IPS DF 6.9 (cell line): ENCODE results near the gene MEIKIN.
"Not testable (repeated sequence)": the region's sequence is repeated elsewhere in the genome, so short reads cannot be mapped to it uniquely, and the experiment has no call there.

Source experiments
- DNase-seq: peaks from one replicate; pipeline ENCODE4 v3.0.0-alpha.2; 2013; ENCODE audit warnings: low read depth, low spot score
- H3K27ac ChIP-seq: one replicate; pipeline ENCODE4 v1.5.1; 2013; ENCODE audit warnings: low read length, control low read depth
- H3K27me3 ChIP-seq: 2 replicates; pipeline ENCODE4 v1.6.1; 2013; ENCODE audit warnings: mild to moderate bottlenecking, low read length; ENCODE audit not compliant: control insufficient read depth, insufficient read depth
- H3K36me3 ChIP-seq: 2 replicates; pipeline ENCODE4 v1.6.1; 2013; ENCODE audit warnings: low read length; ENCODE audit not compliant: control insufficient read depth, insufficient read depth
- H3K4me1 ChIP-seq: 2 replicates; pipeline ENCODE4 v1.6.1; 2013; ENCODE audit warnings: low read length; ENCODE audit not compliant: control insufficient read depth, insufficient read depth
- H3K4me3 ChIP-seq: 2 replicates; pipeline ENCODE4 v1.5.1; 2013; ENCODE audit warnings: mild to moderate bottlenecking, low read length
- H3K9me3 ChIP-seq: 2 replicates; pipeline ENCODE4 v1.6.1; 2013; ENCODE audit warnings: low read length, inconsistent platforms; ENCODE audit not compliant: control insufficient read depth, insufficient read depth
- WGBS: extraction: QIAGEN DNeasy Blood & Tissue Kit; methylation state at CpG from one replicate; pipeline ENCODE4 v1.1.7; 2013; ENCODE audit warnings: mixed read lengths, missing lambda C conversion rate; ENCODE audit not compliant: insufficient read length, insufficient coverage; 5-methylcytosine and 5-hydroxymethylcytosine counted together

MEIKIN gene

GRCh38 chr5:131906668-131907067 lies 38.8 kb downstream of the MEIKIN start:
- Histone ChIP-seq H3K4me1 (no peaks in the 10 kb centered on the region), H3K4me3 (no peak overlapping the region), H3K27me3 (no peaks in the 10 kb centered on the region), H3K36me3 (no peaks in the 10 kb centered on the region), H3K9me3 (no peaks in the 10 kb centered on the region), H3K27ac (no peak overlapping the region)
- no CpG with 5 or more reads among the region's 2 CpGs for WGBS
- DNase-seq, result no peak

- not testable (repeated sequence) for H3K4me1 ChIP-seq, H3K4me3 ChIP-seq, H3K27ac ChIP-seq, H3K36me3 ChIP-seq, DNase-seq, H3K9me3 ChIP-seq, H3K27me3 ChIP-seq
- no CpG with 5 or more reads among the region's 1 CpG for WGBS
Observed at GRCh38 chr5:131902266-131902665, 43.2 kb downstream of the MEIKIN start.

- no peaks in the 10 kb centered on the region for H3K4me1 ChIP-seq
- H3K36me3 ChIP-seq, result no peaks in the 10 kb centered on the region
- H3K27me3 ChIP-seq, result no peaks in the 10 kb centered on the region
- no peaks in the 10 kb centered on the region for H3K9me3 ChIP-seq
- DNase-seq, result no peak
- no peak overlapping the region for H3K4me3 ChIP-seq
- H3K27ac ChIP-seq, result no peak overlapping the region
Observed at GRCh38 chr5:131899686-131900085, 45.8 kb downstream of the MEIKIN start.

GRCh38 chr5:131883984-131884383 lies 61.5 kb downstream of the MEIKIN start:
- no peaks in the 10 kb centered on the region for H3K4me1 ChIP-seq
- H3K36me3 ChIP-seq, result no peaks in the 10 kb centered on the region
- no peak for DNase-seq
- H3K9me3 ChIP-seq, result no peaks in the 10 kb centered on the region
- H3K27ac ChIP-seq, result no peak overlapping the region
- WGBS, result no CpG with 5 or more reads among the region's 5 CpGs
- no peak overlapping the region for H3K4me3 ChIP-seq
- H3K27me3 ChIP-seq, result no peaks in the 10 kb centered on the region

- H3K27me3 ChIP-seq, result no peaks in the 10 kb centered on the region
Observed at GRCh38 chr5:131879705-131880104, 65.8 kb downstream of the MEIKIN start.

GRCh38 chr5:131877873-131878272 lies 67.6 kb downstream of the MEIKIN start:
- no peaks in the 10 kb centered on the region for H3K36me3 ChIP-seq
- no peaks in the 10 kb centered on the region for H3K9me3 ChIP-seq
- H3K4me1 ChIP-seq, result no peaks in the 10 kb centered on the region
- no peak overlapping the region for H3K27ac ChIP-seq
- WGBS, result no CpG with 5 or more reads among the region's 2 CpGs
- no peak overlapping the region for H3K4me3 ChIP-seq
- no peak for DNase-seq
- no peaks in the 10 kb centered on the region for H3K27me3 ChIP-seq

More at GRCh38 chr5:131879705-131880104, 65.8 kb downstream of the MEIKIN start:
- Histone ChIP-seq H3K9me3 (no peaks in the 10 kb centered on the region), H3K4me1 (no peaks in the 10 kb centered on the region), H3K27ac (no peak overlapping the region), H3K4me3 (no peak overlapping the region), H3K36me3 (no peaks in the 10 kb centered on the region)
- DNase-seq, result no peak
- no CpG with 5 or more reads among the region's 5 CpGs for WGBS

GRCh38 chr5:131871251-131871650 lies 74.2 kb downstream of the MEIKIN start:
- not testable (repeated sequence) for H3K9me3 ChIP-seq, DNase-seq, H3K27ac ChIP-seq, H3K4me3 ChIP-seq, H3K36me3 ChIP-seq, H3K27me3 ChIP-seq, H3K4me1 ChIP-seq
- WGBS, result no CpG with 5 or more reads among the region's 12 CpGs

- H3K27ac ChIP-seq, result no peak overlapping the region
- H3K36me3 ChIP-seq, result no peaks in the 10 kb centered on the region
- no peaks in the 10 kb centered on the region for H3K4me1 ChIP-seq
- no peaks in the 10 kb centered on the region for H3K27me3 ChIP-seq
- DNase-seq, result no peak
- no peak overlapping the region for H3K4me3 ChIP-seq
- WGBS, result no CpG with 5 or more reads among the region's 2 CpGs
- peaks cover 5% of the 10 kb centered on the region; the same call in 1 of the 2 replicates for H3K9me3 ChIP-seq
Observed at GRCh38 chr5:131867524-131867923, 77.9 kb downstream of the MEIKIN start.

- H3K9me3 ChIP-seq, result peaks cover 5% of the 10 kb centered on the region; the same call in 1 of the 2 replicates
- no peaks in the 10 kb centered on the region for H3K27me3 ChIP-seq
- no CpG with 5 or more reads among the region's 5 CpGs for WGBS
Observed at GRCh38 chr5:131863700-131864099, 81.8 kb downstream of the MEIKIN start.

GRCh38 chr5:131857388-131857787 lies 88.1 kb downstream of the MEIKIN start:
- Histone ChIP-seq H3K36me3 (no peaks in the 10 kb centered on the region), H3K27ac (no peak overlapping the region), H3K9me3 (no peaks in the 10 kb centered on the region), H3K27me3 (no peaks in the 10 kb centered on the region), H3K4me3 (no peak overlapping the region), H3K4me1 (no peaks in the 10 kb centered on the region)
- DNase-seq, result no peak
- WGBS, result no CpG with 5 or more reads among the region's 10 CpGs

More at GRCh38 chr5:131863700-131864099, 81.8 kb downstream of the MEIKIN start:
- H3K4me3 ChIP-seq, result no peak overlapping the region
- no peak overlapping the region for H3K27ac ChIP-seq
- no peaks in the 10 kb centered on the region for H3K4me1 ChIP-seq
- H3K36me3 ChIP-seq, result no peaks in the 10 kb centered on the region
- no peak for DNase-seq

- no peaks in the 10 kb centered on the region for H3K27me3 ChIP-seq
- DNase-seq, result no peak
- H3K27ac ChIP-seq, result no peak overlapping the region
- H3K4me3 ChIP-seq, result no peak overlapping the region
- no CpG with 5 or more reads among the region's 3 CpGs for WGBS
- no peaks in the 10 kb centered on the region for H3K4me1 ChIP-seq
- no peaks in the 10 kb centered on the region for H3K9me3 ChIP-seq
- H3K36me3 ChIP-seq, result no peaks in the 10 kb centered on the region
Observed at GRCh38 chr5:131855452-131855851, 90.0 kb downstream of the MEIKIN start.
